Ascending aorta (tissue), 2 donors: ENCODE results near the gene RIMOC1. TPM values are rescaled to one million over a fixed set of nuclear protein-coding genes. Genes with fewer than 3 reads are reported as not detected.

Experiments
- DNase-seq, 2 donors: peaks; one replicate each; pipeline ENCODE4 v3.0.0-alpha.2; 2019; ENCODE audit warnings: low spot score in 2 of 2
- H3K27ac ChIP-seq, 2 donors: fragments of 200-600 bp; sonication (generic); one replicate each; pipeline ENCODE4 v1.5.1; 2016 to 2017; ENCODE audit warnings: mild to moderate bottlenecking in 1 of 2
- H3K27me3 ChIP-seq: fragments of 200-600 bp; sonication (generic); one replicate; pipeline ENCODE4 v1.5.1; 2017
- H3K36me3 ChIP-seq, 2 donors: fragments of 200-600 bp; sonication (generic); one replicate each; pipeline ENCODE4 v1.5.1; 2016
- H3K4me1 ChIP-seq, 2 donors: fragments of 200-600 bp; sonication (generic); one replicate each; pipeline ENCODE4 v1.5.1; 2016 to 2017; ENCODE audit warnings: mild to moderate bottlenecking in 1 of 2
- H3K4me3 ChIP-seq, 2 donors: fragments of 200-600 bp; sonication (generic); one replicate each; pipeline ENCODE4 v1.5.1; 2016 to 2017; ENCODE audit warnings: mild to moderate bottlenecking in 1 of 2
- H3K9me3 ChIP-seq, 2 donors: fragments of 200-600 bp; sonication (generic); one replicate each; pipeline ENCODE4 v1.5.1; 2016
- intact Hi-C: fragments of 100-400 bp; cut with DNase I; formaldehyde crosslinking; loops from one replicate; pipeline ENCODE4 v1.15.1; 2023
- total RNA-seq: library from RNA; depleted of rRNA; stranded (reverse); fragments of >200 nt; gene quantifications from one replicate; pipeline ENCODE4 v1.1.0, GENCODE V29; 2016
- TF ChIP-seq, protein P1 (sequence below), 3 experiments: fragments of 200-600 bp in 2 of 3; fragments of 450-650 bp in 1 of 3; sonication (generic) in 2 of 3; IDR thresholded peaks; one replicate each; pipeline ENCODE4 v1.5.1; 2016 to 2019; ENCODE audit warnings: antibody characterized with exemption in 3 of 3, mild to moderate bottlenecking in 1 of 3, moderate library complexity in 1 of 3

Gene RIMOC1
- total RNA-seq, 1 donor from 2014 or later, result 11.1 TPM

DNA sequence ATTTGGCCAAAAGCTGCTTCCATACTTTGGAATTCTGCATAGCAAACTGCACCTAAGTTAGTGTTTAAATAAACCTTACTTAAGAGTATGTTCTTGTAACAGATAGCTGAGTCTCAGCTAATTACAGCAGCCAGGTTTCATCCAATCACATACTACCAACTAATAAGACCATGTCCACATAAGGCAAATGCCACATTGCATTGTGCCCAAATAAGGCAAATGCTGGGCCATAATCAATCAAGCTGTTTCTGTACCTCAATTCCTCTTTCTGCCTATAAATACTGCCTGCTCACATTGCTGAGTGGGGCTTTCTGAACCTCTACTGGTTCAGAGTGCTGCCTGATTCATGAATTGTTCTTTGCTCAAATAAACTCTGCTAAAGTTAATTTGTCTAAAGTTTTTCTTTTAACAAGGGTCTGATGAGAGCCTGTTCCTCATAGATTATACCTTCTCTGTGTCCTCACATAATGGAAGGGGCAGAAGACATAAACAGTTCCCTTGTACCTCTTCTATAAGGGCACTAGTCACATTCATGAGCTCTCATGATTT, 29.6 kb upstream of the RIMOC1 start:
- no peaks in the 10 kb centered on the region for H3K36me3 ChIP-seq
- no peak for DNase-seq
- H3K4me1 ChIP-seq, result peaks cover 0 to 13% of the 10 kb centered on the region in 2 donors
- no peaks in the 10 kb centered on the region for H3K9me3 ChIP-seq
- H3K4me3 ChIP-seq, result no peak overlapping the region
- no peak overlapping the region for H3K27ac ChIP-seq
- no peaks in the 10 kb centered on the region for H3K27me3 ChIP-seq
- TF ChIP-seq, protein P1, sequence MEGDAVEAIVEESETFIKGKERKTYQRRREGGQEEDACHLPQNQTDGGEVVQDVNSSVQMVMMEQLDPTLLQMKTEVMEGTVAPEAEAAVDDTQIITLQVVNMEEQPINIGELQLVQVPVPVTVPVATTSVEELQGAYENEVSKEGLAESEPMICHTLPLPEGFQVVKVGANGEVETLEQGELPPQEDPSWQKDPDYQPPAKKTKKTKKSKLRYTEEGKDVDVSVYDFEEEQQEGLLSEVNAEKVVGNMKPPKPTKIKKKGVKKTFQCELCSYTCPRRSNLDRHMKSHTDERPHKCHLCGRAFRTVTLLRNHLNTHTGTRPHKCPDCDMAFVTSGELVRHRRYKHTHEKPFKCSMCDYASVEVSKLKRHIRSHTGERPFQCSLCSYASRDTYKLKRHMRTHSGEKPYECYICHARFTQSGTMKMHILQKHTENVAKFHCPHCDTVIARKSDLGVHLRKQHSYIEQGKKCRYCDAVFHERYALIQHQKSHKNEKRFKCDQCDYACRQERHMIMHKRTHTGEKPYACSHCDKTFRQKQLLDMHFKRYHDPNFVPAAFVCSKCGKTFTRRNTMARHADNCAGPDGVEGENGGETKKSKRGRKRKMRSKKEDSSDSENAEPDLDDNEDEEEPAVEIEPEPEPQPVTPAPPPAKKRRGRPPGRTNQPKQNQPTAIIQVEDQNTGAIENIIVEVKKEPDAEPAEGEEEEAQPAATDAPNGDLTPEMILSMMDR (IDR thresholded peaks at IDR 0.05), result no peak
- intact Hi-C loops, result no loop called here

DNA sequence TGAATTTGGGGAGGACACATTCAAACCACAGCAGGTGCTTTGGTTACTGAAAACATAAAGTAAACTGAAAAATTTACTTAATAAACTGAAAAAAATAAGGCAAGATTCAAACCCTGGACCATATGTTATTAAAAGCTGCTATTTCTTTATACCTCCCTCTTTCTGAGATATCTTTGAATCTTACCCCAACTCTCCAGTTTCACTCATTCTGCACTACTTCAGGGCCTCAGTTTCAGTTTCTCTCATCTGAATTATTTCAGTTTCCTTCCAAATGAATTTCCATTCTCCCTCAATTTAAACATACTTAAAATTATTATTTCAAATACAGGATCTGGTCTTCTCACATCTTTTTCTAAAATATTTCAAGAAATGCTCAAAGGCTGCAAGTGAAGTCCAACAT, 29.0 kb upstream of the RIMOC1 start:
- Histone ChIP-seq H3K4me3 (no peak overlapping the region), H3K27ac (no peak overlapping the region), H3K27me3 (no peaks in the 10 kb centered on the region), H3K9me3 (no peaks in the 10 kb centered on the region), H3K36me3 (no peaks in the 10 kb centered on the region), H3K4me1 (peaks cover 0 to 13% of the 10 kb centered on the region in 2 donors)
- intact Hi-C loops, result no loop called here
- TF ChIP-seq, protein P1 (IDR thresholded peaks at IDR 0.05), result no peak
- no peak for DNase-seq

GRCh38 chr5:41876678-41877077, 27.5 kb upstream of the RIMOC1 start:
- intact Hi-C loops, result no loop called here
- no peak overlapping the region for H3K27ac ChIP-seq

GRCh38 chr5:41877408-41877807, 26.7 kb upstream of the RIMOC1 start:
- no peak overlapping the region for H3K4me3 ChIP-seq
- no peak overlapping the region for H3K27ac ChIP-seq
- TF ChIP-seq, protein P1 (IDR thresholded peaks at IDR 0.05), result no peak
- intact Hi-C loops, result no loop called here
- DNase-seq, result no peak
- H3K27me3 ChIP-seq, result no peaks in the 10 kb centered on the region
- no peaks in the 10 kb centered on the region for H3K9me3 ChIP-seq
- no peaks in the 10 kb centered on the region for H3K36me3 ChIP-seq
- peaks cover 0 to under 1% of the 10 kb centered on the region in 2 donors for H3K4me1 ChIP-seq

More at GRCh38 chr5:41876678-41877077, 27.5 kb upstream of the RIMOC1 start:
- TF ChIP-seq, protein P1 (IDR thresholded peaks at IDR 0.05), result no peak
- no peaks in the 10 kb centered on the region for H3K27me3 ChIP-seq
- peaks cover 0 to 5% of the 10 kb centered on the region in 2 donors for H3K4me1 ChIP-seq
- DNase-seq, result no peak
- H3K4me3 ChIP-seq, result no peak overlapping the region
- no peaks in the 10 kb centered on the region for H3K36me3 ChIP-seq
- no peaks in the 10 kb centered on the region for H3K9me3 ChIP-seq

DNA sequence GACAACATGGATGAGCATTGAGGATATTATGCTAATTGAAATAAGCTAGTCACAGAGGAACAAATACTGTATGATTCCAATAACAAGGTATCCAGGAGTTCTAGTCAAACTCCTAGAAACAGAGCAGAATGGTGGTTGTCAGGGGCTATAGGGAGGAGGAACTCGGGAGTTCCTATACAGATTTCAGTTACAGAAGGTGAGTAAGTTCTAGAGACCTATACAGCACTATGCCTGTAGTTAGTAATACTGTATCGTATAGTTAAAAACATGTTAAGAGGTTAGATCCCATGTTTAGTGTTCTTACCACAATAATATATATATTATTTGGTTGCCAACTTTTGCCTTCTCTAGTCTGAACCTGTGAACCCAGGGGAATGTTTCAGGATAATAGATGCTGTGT, 26.0 kb upstream of the RIMOC1 start:
- no peak for DNase-seq
- Histone ChIP-seq H3K4me1 (no peaks in the 10 kb centered on the region), H3K27me3 (no peaks in the 10 kb centered on the region), H3K36me3 (no peaks in the 10 kb centered on the region), H3K9me3 (no peaks in the 10 kb centered on the region), H3K4me3 (no peak overlapping the region), H3K27ac (no peak overlapping the region)
- intact Hi-C loops, result no loop called here
- TF ChIP-seq, protein P1 (IDR thresholded peaks at IDR 0.05), result no peak
